Endometrial microvascular endothelial cells (primary cell): ENCODE data around the gene NIM1K. TPM values are rescaled to one million over a fixed set of nuclear protein-coding genes. Genes with fewer than 3 reads are reported as not detected.
"Not testable (repeated sequence)": the region's sequence is repeated elsewhere in the genome, so short reads cannot be mapped to it uniquely, and the experiment has no call there.

Experiments
- in situ Hi-C: cut with HindIII; loops from 2 replicates; pipeline ENCODE4 v1.10.0; 2017; ENCODE audit warnings: low sequenced_read_pairs, low pct_unique_long_range_greater_than_20kb; ENCODE audit errors: inconsistent ontology term
- total RNA-seq: library from RNA; depleted of rRNA; stranded (reverse); fragments of >200 nt; gene quantifications from one replicate; pipeline ENCODE4 v1.2.3, GENCODE V29; 2015; ENCODE audit errors: inconsistent ontology term

NIM1K gene
- total RNA-seq, 1 donor from 2014 or later = not detected

- in situ Hi-C loops = no loop called here
Measured at GRCh38 chr5:43302481-43302880, 110.5 kb downstream of the NIM1K start.

GRCh38 chr5:43303242-43303641 lies 111.2 kb downstream of the NIM1K start:
- in situ Hi-C loops = no loop called here

- in situ Hi-C loops = no loop called here
Measured at GRCh38 chr5:43304525-43304924, 112.5 kb downstream of the NIM1K start.

GRCh38 chr5:43305948-43306565 lies 114.0 kb downstream of the NIM1K start:
- in situ Hi-C loops = no loop called here

GRCh38 chr5:43306954-43307353 lies 114.9 kb downstream of the NIM1K start:
- in situ Hi-C loops = not testable (repeated sequence)

- in situ Hi-C loops = no loop called here
Measured at GRCh38 chr5:43309122-43309521, 117.1 kb downstream of the NIM1K start.

- in situ Hi-C loops = no loop called here
Measured at GRCh38 chr5:43309637-43310036, 117.6 kb downstream of the NIM1K start.

GRCh38 chr5:43312076-43312661 lies 120.1 kb downstream of the NIM1K start:
- in situ Hi-C loops = no loop called here

GRCh38 chr5:43312699-43313034 lies 120.6 kb downstream of the NIM1K start:
- in situ Hi-C loops = no loop called here

GRCh38 chr5:43313035-43313853 lies 121.2 kb downstream of the NIM1K start, which contains the start of gene HMGCS1:
HMGCS1 (minus strand) TSS chr5:43313412; CDS start chr5:43298965, 14,447 bp downstream.
- in situ Hi-C loops = no loop called here

- in situ Hi-C loops = no loop called here
Measured at GRCh38 chr5:43313854-43314457, 121.9 kb downstream of the NIM1K start.

- in situ Hi-C loops = no loop called here
Measured at GRCh38 chr5:43314724-43315123, 122.7 kb downstream of the NIM1K start.

- in situ Hi-C loops = no loop called here
Measured at GRCh38 chr5:43315263-43315662, 123.2 kb downstream of the NIM1K start.

GRCh38 chr5:43315682-43316081 lies 123.7 kb downstream of the NIM1K start:
- in situ Hi-C loops = no loop called here

GRCh38 chr5:43316421-43316820 lies 124.4 kb downstream of the NIM1K start:
- in situ Hi-C loops = no loop called here

- in situ Hi-C loops = no loop called here
Measured at GRCh38 chr5:43320846-43321245, 128.8 kb downstream of the NIM1K start.

- in situ Hi-C loops = not testable (repeated sequence)
Measured at GRCh38 chr5:43323488-43323887, 131.5 kb downstream of the NIM1K start.

- in situ Hi-C loops = not testable (repeated sequence)
Measured at GRCh38 chr5:43325624-43326023, 133.6 kb downstream of the NIM1K start.
